GM10847 (cell line): ENCODE data around the gene LRBA.

Source experiments
- POLR2A ChIP-seq: IDR thresholded peaks from 2 replicates; pipeline ENCODE4 v1.6.1; 2011; ENCODE audit not compliant: insufficient read length; ENCODE audit errors: extremely low read depth

LRBA gene

DNA sequence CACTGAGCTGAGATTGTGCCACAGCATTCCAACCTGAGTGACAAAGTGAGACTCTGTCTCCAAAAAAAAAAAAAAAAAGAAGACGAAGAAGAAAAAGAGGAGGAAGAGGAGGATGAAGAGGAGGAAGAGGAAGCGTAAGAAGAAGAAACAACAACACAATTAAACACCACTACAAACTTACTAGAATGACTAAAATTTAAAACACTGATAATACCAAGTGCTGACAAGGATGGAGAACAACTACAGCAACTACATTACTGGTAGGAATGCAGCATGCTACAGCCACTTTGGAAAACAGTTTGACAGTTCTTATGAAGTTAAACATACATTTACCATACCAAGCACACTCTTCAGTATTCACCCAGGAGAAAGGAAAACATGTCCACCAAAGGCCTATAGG is 24.1 kb downstream of the LRBA start:
- TF ChIP-seq POLR2A, result no peak

DNA sequence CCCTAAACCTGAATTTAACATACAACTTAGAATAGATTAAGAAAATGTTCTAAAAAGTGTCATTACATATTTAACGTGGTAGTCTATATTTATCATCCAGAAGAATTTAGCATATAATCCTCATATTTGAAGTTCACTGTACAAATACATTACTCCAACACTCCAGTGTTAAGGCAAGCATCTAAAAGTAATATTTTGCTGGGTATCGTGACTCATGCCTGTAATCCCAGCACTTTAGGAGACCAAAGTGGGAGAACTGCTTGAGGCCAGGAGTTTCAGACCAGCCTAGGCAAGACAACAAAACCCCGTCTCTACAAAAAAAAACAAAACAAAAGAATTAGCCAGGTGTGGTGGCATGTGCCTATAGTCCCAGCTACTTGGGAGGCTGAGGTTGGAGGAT is 24.8 kb downstream of the LRBA start:
- no peak for TF ChIP-seq POLR2A

DNA sequence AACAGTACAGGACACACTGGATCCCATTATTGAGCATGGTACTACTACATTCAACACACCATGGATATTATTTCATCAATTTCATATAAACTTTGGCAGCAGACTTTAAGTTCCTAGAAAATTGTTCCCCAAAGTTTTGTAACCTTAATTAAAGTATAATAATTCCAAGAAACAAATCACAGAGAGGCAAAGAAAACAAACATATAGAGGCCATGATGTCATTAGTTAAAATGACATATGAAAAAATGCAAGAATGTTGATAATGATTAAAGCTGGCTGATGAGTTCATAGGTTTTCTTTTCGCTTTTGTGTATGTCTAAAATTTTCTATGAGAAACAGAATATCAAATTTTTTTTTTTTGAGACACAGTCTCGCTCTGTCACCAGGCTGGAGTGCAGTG is 26.8 kb downstream of the LRBA start:
- TF ChIP-seq POLR2A, result no peak

GRCh38 chr4:150987204-150987603 is 27.9 kb downstream of the LRBA start:
- no peak for TF ChIP-seq POLR2A

- no peak for TF ChIP-seq POLR2A
These were observed 29.0 kb downstream of the LRBA start for GRCh38 chr4:150986085-150986484.

GRCh38 chr4:150983851-150984250 is 31.2 kb downstream of the LRBA start:
- no peak for TF ChIP-seq POLR2A

DNA sequence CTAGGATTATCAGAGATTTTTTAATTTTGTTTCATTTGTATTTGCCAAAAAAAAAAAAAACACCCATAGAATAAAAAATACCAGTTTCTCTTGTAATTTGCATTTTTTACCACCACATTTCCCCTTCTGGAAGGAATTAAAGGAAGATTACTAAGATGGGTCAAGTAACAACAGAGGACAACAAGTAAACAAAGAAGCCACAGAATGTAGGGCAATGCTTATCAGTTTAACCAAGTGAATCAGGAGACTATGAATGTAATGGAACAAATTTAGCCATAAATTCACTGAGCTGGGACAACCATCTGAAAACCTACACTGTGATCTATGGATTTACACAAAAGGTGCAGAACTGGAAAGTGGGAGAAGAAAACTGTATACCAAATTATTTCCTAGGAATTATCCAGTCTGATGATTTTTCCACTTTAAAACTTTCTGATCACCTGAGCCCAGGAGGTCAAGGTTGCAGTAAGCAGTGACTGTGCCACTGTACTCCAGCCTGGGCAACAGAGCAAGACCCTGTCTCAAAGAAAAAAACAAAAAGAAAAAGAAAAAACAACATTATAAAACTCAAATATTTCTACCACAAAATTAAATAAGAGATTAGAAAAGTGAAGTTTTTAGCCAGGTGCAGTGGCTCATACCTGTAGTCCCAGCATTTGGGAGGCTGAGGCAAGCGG is 32.4 kb downstream of the LRBA start:
- no peak for TF ChIP-seq POLR2A

GRCh38 chr4:150978738-150979575 is 36.1 kb downstream of the LRBA start:
- no peak for TF ChIP-seq POLR2A

- TF ChIP-seq POLR2A, result no peak
These were observed 38.5 kb downstream of the LRBA start for GRCh38 chr4:150976478-150977118.

DNA sequence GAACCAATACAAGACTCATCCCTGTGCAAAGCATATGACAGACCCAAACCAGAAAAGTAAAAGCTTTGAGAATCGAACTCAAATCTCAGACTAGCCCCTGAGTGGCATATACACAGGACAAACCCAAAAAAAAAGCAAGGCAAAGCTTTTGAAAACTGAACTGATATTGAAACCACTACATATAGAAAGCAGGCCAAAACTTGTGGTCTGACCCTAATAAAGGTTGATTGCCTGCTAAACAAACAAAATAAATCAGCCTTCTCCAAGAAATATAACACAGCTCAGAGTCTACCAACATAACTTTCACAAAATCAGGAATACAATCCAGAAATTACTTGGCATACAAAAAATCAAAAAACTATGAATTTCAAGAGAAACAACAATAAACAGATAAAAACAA is 40.3 kb downstream of the LRBA start:
- no peak for TF ChIP-seq POLR2A

DNA sequence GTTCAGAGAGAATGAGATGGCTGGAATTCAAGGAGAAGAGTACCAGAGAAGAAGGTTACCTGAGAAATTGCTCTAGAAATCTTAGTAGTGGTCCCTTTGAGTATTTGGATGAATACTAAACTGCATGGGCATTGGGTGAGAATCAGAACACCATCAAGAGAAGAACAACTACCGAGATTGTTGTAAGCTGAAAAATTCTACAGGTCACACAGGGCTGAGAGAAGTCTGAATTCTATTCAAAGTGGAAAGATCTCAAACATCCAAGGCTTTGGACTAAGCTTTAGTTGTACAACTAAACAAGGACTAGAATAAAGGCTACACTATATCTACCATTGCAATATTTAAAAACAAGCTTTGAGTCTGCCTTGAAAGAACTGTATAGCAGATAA is 40.8 kb downstream of the LRBA start:
- no peak for TF ChIP-seq POLR2A

DNA sequence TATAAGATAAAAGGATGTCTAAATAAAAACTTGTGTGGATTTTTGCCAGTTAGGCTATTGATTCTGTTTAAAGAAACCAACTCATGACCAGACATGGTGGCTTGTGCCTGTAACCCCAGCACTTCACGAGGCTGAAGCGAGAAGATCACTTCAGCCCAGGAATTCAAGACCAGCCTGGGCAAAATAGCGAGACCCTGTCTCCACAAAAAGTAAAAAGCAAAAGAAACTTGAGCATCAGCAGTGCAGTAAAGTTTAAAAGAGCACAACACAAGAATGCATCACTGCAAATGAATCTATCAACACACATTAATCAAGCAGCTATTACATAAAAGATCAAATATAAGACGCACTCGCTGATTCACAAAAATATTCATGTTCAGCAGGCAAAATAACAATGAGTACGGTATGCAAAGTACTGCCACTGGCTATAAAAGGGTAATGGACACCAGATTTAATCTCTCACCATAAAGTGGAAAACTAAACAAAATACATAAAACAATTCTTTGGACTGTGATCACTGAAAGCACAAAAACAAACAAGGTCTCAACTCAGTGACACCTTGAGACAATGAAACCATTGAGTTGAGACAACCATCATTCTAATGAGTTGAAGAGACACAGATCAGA is 41.3 kb downstream of the LRBA start:
- TF ChIP-seq POLR2A, result no peak

DNA sequence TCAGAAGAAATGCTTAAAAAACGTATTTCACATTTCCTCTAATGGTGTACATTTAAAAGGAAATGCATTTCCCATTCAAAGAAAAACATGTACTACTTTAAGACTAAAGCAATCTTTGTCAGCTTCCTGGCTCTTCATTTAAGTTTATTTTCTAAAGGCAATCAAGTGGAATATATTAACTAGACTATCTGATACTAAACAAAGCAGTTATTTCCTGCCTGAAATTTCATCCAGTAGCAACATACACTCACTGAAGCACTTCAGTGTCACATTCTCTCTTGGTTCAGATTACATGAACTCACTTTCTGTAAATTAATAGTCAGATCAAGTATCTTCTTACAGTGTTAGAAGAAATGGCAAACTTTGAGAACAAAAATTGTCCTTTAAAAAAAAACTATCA is 42.5 kb downstream of the LRBA start:
- TF ChIP-seq POLR2A, result no peak

DNA sequence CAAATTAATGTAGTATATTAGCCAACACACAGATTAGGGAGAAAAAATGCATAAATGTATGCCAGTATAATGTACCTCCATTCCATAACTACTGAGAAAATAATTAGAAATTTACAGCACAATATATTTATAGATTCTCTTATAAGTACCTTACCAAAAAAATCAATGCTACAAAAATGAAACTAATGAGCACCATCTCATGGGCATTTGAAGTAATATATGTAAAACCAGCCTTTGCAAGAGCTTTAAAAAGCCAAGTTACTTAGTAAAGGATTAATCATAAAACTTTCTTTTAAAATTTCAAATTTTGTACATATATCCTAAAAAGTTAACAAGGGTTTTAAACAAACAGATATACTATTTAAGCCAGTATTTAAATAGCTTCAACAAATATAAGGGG is 43.2 kb downstream of the LRBA start:
- TF ChIP-seq POLR2A, result no peak

- no peak for TF ChIP-seq POLR2A
These were observed 44.4 kb downstream of the LRBA start for GRCh38 chr4:150970685-150971151.

- TF ChIP-seq POLR2A, result no peak
These were observed 50.3 kb downstream of the LRBA start for GRCh38 chr4:150964754-150965153.
